HG03521 (cell line): ENCODE measurements around the gene PPM1L.

Source experiments
- ATAC-seq: cut with Tn5 transposase; IDR thresholded peaks from one replicate; pipeline ENCODE4 v1.9.1; 2021; ENCODE audit warnings: mild to moderate bottlenecking, moderate library complexity; ENCODE audit not compliant: unreplicated experiment

PPM1L gene

DNA sequence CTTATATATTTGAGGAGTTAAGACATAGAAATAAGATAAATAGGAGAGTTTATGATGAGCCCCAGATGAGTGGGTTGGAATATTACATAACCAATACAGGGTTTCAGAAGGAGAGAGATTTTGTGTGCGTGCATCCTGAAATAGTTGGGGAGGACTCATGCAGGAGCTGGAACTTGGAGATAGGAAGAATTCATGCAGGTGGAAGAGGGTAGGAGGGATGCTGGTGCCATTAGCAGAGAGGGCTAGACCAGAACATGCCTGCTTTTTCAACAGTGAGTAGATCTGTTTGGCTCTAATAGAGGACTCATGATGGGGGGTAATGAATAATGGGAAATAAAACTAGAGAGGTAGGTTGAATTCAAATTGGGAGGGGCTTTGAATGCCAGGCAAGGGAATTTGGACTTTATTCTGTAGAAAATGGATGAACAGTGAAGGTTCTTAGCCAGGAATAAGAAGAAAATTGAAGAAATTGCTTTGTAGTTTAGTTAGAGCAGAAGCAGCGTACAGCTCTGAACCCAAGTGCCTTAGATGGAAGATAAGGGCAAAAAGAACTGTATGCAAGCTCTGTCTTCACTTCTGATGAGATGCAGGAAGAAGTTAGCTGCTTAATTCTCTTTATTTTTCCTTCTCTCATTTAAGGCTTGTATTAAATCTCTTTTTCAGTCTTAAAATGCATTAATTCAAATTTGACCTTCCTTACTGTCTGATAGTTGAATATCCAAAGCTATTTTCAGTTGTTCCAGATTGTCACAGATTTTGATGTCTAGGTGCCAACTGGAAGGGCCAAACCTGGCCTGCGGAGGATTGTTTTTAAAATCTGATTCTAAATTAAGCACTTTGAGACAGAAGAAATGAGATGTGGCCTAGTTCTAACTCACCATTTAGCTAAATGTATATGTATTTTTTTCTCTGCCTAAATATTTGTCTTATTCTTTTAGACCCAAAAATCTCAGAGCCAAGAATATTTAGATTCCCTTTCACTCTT lies 86.3 kb downstream of the PPM1L start:
- no peak for ATAC-seq

DNA sequence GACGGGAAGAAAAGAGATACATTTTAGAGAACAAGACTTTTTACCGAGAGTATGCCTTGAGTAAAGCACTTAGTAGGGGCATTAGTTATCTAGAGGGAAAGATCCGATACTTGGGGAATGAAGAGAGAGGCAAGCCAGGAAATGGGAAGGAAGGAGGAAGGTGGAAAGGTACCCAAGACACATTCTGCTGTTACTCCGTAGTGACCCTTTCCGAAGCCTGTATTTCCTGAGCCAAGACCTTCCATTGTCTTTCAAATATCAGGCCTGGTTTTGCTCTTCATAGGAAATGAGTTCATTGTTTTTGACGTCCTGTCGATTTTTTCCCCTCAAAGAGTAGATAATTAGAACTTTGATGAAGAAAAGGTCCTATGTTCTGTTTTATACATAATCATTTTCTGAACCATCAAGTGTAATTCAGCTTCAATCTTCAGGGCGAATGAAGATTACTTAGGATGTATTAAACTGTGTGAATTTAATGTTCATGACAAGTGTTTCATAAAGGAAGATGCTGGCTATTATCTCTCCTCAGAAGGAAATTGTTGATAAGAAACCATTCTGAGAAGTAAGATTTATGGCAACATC lies 95.7 kb downstream of the PPM1L start:
- no peak for ATAC-seq

DNA sequence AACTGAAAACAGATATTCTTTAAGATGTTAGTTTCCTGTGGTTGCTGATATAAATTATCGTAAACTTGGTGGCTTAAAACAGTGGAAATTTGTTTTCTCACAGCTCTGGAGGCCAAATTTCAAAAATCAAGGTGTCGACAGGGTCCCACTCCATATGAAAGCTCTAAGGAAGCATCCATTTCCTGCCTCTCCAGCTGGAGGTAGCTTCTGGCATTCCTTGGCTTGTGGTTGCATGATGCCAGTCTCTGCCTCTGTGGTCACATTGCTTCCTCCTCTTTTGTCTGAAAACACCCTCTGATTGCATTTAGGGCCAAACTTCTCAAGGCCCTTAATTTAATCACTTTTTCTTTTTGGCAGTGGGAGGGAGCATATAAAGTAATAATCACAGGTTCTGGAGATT lies 96.8 kb downstream of the PPM1L start:
- no peak for ATAC-seq

DNA sequence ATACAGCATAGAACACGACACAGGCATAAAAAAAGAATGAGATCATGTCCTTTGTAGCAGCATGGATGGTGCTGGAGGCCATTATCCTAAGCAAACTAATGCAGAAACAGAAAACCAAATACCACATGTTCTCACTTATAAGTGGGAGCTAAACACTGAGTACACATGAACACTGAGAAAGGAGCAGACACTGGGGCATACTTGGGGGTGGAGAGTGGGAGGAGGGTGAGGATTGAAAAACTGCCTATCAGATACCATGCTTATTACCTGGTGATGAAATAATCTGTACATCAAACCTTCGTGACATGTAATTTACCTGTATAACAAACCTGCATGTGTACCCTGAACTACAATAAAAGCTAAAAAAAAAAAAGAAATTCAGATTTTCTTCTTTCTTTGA lies 100.4 kb downstream of the PPM1L start:
- ATAC-seq: no peak

DNA sequence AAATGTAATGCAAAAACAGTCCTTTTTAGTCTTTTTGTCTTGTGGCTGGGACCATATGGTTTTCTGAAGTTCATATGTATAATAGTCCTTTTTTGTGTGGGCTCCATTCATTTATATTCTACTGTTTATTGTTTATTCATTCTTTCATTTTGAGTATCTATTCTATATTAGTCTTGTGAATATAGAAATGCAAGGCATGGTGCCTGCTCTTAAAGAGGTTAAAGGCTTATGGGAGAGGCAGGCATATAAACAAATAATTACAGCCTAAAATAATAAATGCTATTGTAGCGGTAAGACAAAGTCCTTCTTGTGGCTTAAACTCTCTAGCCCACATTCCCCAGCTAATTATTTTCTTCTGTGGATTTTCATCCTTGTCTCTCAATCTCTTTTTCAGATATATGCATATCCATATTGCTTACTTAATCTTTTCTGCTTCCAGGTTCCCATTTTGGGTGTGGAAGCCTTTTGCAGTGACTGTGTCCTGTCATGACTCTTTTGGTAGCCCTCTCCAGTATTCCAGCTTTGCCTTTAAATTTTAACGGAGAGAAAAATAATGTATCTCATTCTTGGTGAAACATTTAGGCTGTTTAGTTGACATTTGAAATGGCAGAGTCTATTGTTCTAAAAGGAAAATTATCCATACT lies 101.6 kb downstream of the PPM1L start:
- no peak for ATAC-seq

DNA sequence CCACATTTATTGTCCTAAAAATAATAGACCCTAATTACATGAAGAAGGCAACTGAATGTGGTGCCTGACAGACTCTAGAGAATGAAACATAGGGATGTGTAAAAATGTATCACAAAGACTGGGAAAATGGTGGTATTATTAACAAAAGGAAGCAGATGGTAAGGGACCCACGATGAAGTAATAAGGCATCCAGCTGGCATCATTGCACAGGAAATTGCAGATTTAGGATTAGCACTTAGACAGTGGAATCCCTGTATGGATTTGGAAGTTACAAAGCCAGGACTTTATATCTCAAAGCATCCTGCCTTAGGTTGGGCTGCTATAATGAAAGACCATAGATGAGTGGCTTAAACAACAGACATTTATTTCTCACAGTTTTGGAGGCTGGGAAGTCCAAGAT lies 104.3 kb downstream of the PPM1L start:
- ATAC-seq: no peak

DNA sequence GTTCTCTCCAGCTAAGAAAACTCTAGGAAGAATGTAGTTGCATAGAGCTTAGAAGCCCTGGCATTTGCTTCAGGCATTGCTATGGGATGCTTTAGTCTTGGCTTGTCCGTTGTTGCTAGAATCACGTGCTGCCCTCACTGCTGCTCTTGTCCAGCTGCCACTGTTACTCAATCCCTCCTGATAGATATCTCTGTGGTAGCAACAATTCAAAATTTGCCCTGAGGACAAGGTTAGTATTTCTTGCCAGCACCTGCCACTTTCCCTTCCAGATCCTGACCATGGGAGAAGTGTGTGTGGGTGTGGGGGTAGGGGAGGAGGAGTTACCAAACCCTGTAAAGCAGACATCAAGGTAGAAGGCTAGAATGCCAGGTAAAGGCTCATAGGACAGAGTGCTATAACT lies 113.8 kb downstream of the PPM1L start:
- no peak for ATAC-seq

DNA sequence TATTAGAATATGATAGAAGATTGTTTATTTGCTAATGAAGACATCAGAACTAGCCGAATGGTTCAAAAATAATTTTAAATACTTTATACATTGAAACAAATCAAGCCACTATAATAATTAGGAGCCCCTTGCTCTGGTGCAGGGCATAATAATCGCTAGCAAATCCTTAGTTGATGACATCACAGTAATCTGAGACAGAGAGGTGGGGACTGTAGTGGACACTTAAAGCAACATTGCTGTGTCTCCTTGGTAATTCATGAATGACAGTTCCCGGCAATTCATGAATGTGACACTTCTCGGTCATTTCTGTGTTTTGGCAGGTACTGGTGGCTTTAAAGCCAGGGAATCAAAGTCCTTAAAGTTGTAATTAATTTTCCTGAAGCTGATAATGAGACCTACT lies 114.3 kb downstream of the PPM1L start:
- no peak for ATAC-seq

DNA sequence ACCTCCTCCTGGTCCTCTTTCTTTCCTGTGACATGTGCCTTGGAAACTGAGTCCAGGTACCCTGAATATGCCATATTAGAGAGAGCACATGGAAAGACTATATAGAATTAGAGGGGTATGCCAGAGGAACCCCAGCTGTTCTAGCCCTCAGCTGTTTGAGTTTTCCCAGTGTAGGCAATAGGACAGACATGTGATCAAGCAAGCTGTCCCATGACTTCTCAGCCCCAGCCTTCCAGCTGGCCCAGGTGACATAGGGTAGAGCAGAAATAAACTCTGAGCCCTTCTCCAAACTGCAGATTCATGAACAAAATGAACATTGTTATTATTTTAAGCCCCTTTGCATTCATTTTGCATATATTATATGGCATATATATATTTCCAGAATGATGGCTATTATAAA lies 118.7 kb downstream of the PPM1L start:
- no peak for ATAC-seq

DNA sequence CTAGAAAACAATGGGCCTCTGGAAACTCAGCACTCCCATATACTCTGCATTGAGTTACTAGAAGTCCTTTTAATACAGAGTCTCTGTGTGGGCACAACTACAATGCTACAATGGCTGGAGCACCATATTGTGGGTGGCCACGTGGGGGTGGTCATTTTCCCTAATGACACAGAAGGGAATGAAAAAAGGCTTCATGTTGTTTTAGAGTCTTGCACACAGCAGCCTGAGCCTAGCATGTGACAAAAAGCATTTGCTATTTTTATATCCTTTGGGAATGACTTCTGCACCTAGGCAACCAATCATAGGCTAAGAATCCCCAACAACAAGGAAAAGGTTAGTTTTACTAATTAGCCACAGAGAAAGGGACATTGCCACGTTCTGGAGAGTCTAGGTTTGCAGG lies 120.6 kb downstream of the PPM1L start:
- ATAC-seq: no peak

DNA sequence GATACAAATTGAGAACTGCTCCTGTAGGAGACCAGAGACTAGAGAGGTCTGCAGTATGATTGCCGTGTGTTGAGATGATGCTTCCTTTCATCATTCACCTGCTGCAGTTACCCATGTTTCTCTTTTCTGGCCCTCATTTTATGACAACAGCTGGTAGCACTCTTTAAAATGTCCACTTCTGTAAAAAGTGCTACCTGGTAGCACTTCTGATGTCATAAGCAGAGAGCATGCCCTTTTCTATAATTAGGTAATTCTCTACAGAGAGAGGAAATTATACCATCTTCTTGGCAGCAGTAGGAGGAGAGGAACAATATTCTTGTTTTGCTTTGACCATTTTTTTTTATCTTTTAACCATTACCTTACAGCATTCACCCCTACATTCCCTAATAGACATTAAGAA lies 123.8 kb downstream of the PPM1L start:
- ATAC-seq: no peak

DNA sequence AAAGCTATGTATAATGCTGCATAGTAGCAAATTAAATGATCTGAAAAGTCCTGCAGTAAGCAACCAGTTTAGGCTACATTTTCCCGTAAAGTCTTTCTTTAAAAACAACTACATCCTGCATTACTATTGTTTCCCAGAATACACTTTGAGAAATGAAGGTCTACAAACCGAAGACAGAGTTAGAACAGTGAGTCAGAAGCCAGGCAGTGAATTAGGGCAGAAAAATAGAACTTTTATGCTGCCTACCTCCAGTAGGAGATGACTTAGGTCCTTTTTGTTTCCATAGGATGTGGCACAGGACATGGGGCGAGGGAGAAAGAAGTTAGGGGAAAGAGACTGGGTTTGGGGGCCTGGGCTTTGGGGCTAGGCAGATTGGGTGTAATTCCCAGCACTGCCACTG lies 127.3 kb downstream of the PPM1L start:
- no peak for ATAC-seq

DNA sequence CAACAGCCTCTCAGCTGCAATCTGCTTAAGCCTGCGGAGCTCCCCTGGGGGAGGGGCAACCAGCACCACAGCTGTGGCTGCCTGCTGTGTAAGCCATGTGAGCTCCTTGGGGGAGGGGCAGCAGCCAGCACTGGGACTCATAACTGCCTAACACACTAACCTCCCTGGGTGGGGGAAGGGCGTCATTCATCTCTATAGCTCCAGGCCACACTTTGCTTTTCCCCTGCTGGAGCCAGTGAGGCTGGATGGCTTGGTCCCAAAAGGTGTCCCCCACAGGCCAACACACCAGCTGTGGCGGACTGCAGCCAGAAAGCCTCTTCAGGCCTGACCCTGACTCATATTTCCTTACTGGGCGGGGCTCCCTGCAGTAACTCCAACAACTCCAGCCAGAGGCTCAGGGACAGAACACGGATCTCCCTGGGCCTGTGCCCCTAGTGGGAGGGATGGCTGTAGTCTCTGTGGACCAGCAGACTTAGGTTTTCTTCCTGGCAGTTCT lies 129.8 kb downstream of the PPM1L start:
- peak; percentile 22 for ATAC-seq

DNA sequence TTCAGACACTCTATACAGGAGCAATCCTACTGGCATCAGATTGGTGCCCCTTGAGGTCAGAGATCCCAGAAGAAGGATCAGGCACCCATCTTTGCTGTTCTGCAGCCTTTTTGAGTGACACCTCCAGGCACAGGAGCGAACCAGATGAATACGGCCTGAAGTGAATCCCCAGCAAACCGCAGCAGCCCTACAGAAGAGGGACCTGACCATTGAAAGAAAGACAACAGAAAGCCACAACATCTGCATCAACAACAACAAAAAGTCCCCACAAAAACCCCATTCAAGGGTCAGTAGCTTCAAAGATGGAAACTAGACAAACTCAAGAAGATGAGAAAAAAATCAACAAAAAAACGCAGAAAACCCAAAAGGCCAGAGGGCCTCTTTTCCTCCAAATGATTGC lies 130.4 kb downstream of the PPM1L start:
- ATAC-seq: peak; percentile 64

DNA sequence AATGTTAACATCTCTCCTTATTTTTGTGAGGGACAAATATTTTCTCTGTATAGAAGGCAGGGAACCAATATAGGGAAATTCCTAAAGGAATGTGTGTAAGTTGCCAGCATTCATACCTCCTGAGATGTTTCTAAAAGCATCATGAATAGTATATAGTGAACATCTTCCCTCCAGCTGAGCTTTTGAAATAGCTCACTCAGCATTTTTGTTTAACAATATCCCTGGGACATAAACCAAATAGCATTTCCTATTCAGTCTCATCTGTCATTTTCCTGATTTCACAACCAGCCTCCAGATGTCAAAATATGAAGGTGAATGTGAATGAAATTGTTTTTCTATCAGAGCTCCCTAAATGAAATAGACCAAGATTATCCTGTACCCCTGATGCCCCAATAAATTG lies 137.2 kb downstream of the PPM1L start:
- no peak for ATAC-seq

DNA sequence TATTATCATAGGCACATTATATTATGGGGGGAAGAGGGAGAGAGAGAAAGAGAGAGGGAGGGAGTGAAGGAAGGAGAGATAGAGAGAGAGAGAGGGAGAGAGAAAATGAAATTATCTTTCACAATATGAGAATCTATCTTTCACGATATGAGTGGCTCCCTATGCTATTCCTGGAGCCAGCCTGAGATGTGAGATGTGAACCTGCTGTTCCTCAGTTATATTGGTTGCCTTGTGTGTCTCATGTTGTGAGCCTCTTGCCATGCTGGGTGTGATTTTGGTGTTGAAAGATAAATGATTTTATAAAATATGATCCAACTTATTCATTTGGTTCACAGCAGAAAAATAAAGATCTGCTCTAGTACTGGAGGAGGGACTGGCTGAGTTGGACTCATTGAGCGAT lies 148.7 kb downstream of the PPM1L start:
- no peak for ATAC-seq

DNA sequence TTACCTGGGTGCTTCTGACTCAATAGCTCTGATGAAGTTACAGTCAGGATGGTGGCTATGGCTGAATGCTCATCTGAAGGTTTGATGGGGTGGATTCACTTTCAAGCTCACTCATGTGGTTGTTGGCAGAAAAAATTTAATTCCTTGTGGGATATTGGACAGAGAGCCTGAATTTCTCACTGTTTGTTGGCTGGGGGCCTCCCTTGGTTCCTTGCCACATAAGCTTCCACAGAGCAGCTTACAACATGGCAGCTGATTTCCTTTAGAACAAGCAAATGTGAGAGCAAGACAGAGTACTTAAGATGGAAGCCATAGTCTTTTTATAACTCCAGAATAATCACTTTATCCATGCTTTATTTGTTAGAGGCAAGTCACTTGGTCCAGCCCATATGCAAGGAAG lies 150.6 kb downstream of the PPM1L start:
- ATAC-seq: no peak

DNA sequence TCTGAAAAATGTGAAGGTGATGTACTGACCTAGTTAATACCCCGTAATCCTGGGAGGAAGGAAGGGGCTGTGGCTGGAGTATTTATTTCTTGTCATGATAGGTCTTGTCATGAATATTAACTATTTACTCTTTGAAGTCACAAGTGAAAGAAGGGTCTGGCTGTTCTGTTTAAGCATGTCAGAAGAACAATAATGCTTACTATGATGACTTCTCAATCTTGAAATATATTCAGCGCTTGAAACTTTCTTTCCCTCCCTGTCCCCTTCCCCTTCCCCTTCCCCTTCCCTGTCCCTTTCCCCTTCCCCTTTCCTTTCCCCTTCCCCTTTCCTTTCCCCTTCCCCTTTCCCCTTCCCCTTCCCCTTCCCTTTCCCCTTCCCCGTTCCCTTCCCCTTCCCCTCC lies 153.9 kb downstream of the PPM1L start:
- ATAC-seq: no peak

DNA sequence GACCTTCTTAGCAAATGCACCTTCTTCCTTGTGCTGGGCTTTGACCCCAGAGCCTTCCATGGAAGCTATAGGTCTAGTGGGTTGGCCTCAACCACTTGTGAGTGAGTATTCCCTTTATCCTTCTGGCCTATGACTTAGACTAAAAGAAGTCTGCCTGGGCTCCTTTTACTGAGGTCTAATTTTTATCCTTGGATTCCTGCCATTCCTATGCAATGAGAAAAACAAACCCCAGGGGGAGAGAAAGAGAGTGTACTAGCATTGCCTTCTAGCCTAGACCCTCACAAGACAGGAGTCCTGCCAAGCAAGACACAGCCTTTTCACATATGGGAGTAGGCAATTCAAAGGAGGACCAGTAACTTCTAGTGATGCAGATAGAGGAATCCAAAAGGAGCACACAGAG lies 155.4 kb downstream of the PPM1L start:
- no peak for ATAC-seq

DNA sequence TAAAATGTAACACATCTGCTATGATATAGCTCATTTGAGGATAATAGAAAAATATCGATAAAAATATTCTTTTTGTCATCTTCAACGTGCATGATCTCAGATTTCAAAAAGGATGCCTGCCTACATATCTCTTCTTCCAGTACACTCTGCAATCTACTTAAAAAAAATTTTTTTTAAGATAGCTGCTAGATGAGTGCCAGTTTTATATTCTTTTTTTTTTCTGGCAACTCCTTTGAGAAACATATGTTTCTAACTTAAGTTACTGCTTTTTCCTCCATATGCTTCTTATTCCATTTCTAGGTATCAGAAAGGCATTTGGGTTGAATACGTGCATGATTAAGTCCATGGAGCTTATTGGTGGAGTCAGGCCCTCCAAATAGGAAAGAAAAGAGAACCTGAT lies 160.4 kb downstream of the PPM1L start:
- ATAC-seq: no peak

DNA sequence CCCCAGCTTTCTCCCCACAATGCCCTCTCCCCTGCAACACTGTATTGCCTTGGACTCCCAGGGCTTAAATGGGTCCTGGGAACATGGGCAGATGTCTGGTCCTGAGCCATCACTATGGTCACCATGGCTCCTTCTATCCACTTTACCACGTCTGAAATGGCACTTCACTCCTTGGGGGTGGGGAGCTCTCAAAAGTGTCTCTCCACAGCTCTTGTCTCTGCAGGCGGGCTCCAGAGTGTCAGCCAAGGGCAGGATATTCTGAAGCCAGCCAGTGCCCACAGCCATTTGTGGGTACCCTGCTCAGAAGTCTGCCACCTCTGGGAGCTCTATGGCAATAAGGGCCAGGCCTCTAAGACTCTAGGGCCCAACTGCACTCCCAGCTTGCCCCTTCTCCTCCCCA lies 163.9 kb downstream of the PPM1L start:
- no peak for ATAC-seq
